Measurements from ENCODE around the gene CPNE6.

GRCh38 chr14:24098927-24099813, 27.8 kb downstream of the CPNE6 start:
- TF ChIP-seq CTCF (IDR thresholded peaks at IDR 0.05): no peak
- no peak for TF ChIP-seq POLR2A (IDR thresholded peaks at IDR 0.05)
